Heart right ventricle (tissue), 16 donors: ENCODE measurements around the gene FHL3. TPM values are rescaled to one million over a fixed set of nuclear protein-coding genes. Genes with fewer than 3 reads are reported as not detected.
"Not testable (repeated sequence)": the region's sequence is repeated elsewhere in the genome, so short reads cannot be mapped to it uniquely, and the experiment has no call there.

Experiments
- ATAC-seq, 8 donors: fragments of 200-7000 bp; cut with Tn5 transposase; one replicate each; pipeline ENCODE4 v1.9.1; 2020; ENCODE audit warnings: mild to moderate bottlenecking in 8 of 8, moderate library complexity in 8 of 8, moderate number of reproducible peaks in 1 of 8
- DNase-seq, 2 donors: peaks; one replicate each; pipeline ENCODE4 v3.0.0-alpha.2; 2020
- H3K27ac ChIP-seq, 10 donors: fragments of 200-600 bp; sonication (generic) in 2 of 10; one replicate each; pipeline versions ENCODE4 v1.5.0 to v1.8.0; 2020 to 2022; ENCODE audit warnings: mild to moderate bottlenecking in 3 of 10
- H3K27me3 ChIP-seq, 7 donors: fragments of 200-600 bp; one replicate each; pipeline ENCODE4 v1.8.0; 2021 to 2022; ENCODE audit warnings: mild to moderate bottlenecking in 2 of 7
- H3K36me3 ChIP-seq, 9 donors: fragments of 200-600 bp; sonication (generic) in 1 of 9; one replicate each; pipeline versions ENCODE4 v1.5.0 to v1.8.0; 2020 to 2022; ENCODE audit warnings: mild to moderate bottlenecking in 2 of 9
- H3K4me1 ChIP-seq, 9 donors: fragments of 200-600 bp; sonication (generic) in 1 of 9; one replicate each; pipeline versions ENCODE4 v1.5.0 to v1.8.0; 2020 to 2022; ENCODE audit warnings: mild to moderate bottlenecking in 4 of 9
- H3K4me3 ChIP-seq, 10 donors: fragments of 200-600 bp; sonication (generic) in 2 of 10; one replicate each; pipeline versions ENCODE4 v1.5.0 to v1.8.0; 2020 to 2022; ENCODE audit warnings: mild to moderate bottlenecking in 7 of 10, moderate library complexity in 2 of 10
- H3K9me3 ChIP-seq, 11 donors: fragments of 200-600 bp in 10 of 11; sonication (generic) in 2 of 11; one replicate each; pipeline versions ENCODE4 v1.5.0 to v1.8.0; 2013 to 2022; ENCODE audit warnings: mild to moderate bottlenecking in 2 of 11, control low read depth in 1 of 11, moderate library complexity in 1 of 11
- CTCF ChIP-seq, 9 donors: fragments of 200-600 bp; sonication (generic) in 2 of 9; IDR thresholded peaks; one replicate each; pipeline versions ENCODE4 v1.5.0 to v1.8.0; 2021 to 2022; ENCODE audit warnings: antibody characterized with exemption in 9 of 9, mild to moderate bottlenecking in 5 of 9, moderate library complexity in 1 of 9
- WGBS, 2 donors: extraction: QIAGEN DNeasy Blood & Tissue Kit; methylation state at CpG; one replicate each; pipeline ENCODE4 v1.1.7; 2013; ENCODE audit warnings: inconsistent platforms in 1 of 2; 5-methylcytosine and 5-hydroxymethylcytosine counted together
- intact Hi-C, 10 donors: fragments of 100-400 bp; cut with DNase I; formaldehyde crosslinking; loops; one replicate each; pipeline versions ENCODE4 v1.11.1 to v1.14.2; 2022
- polyA plus RNA-seq, 2 donors: library from polyadenylated mRNA; stranded (reverse); fragments of 200-250 nt; gene quantifications; one replicate each; pipeline ENCODE4 v1.2.3, GENCODE V29; 2013
- total RNA-seq, 10 donors: library from RNA; stranded (reverse); fragmentation: NEBNext Ultra II Directional in 3 of 10; extraction: Animal tissue kit (Norgen Biotek cat#: 25700) in 3 of 10; gene quantifications; one replicate each; pipeline versions ENCODE4 v1.2.1 to v1.2.4, GENCODE V29; 2021 to 2023
- donor health status: Arrhythmogenic right ventricular cardiomyopathy.
- donor health status: ischemic (EF 13 %, LVEDD 7.1; RV severe dilation, severe dysfunction).
- donor health status: healthy with polysubstance abuse.
- donor health status: DM: no; HTN: yes; CAD: no.
- donor health status: DM: no; HTN: no; CAD: no.
- donor health status: ischemic (EF 25% LVEDD 6.9; RV normal size, moderate dysfunction).
- donor health status: ischemic (EF 25% LVEDD 5.7; RV mildly dilated, moderate dysfunction).
- donor health status: healthy.
- donor health status: DM: yes; HTN: yes; CAD: no.
- donor health status: Ischemic cardiomyopathy.
- donor health status: ischemic (EF 35%, LVEDD 5.7; RV mildly dilated, moderate dysfunction).
- donor health status: nonischemic (EF 11% LVEDD 7.7; RV severe dilation, severe dysfunction).
- donor health status: DM: yes; HTN: yes; CAD: no.
- donor health status: PGD.
- donor health status: ischemic (EF 29% LVEDD 5.4; RV normal size, mild dysfunction).
- donor health status: nonischemic (EF 23%, LVEDD 6.1; RV moderate dilation, normal function).

FHL3 gene
- total and polyA plus RNA-seq, 12 donors = 5.8 to 23.8 (median 9.1) TPM

- 50 to 51% methylated on average over 6 of the region's 6 CpGs for WGBS, 2 donors
- intact Hi-C loops = loop anchor here in 5 of 10 donors (2.0 to 5.0 kb wide), 4 partner anchors 83 to 88 kb away; no protein-coding TSS in a partner anchor
- not testable (repeated sequence) for H3K27ac ChIP-seq, H3K9me3 ChIP-seq, H3K4me1 ChIP-seq, H3K27me3 ChIP-seq, H3K4me3 ChIP-seq
- peaks cover 4 to 98% (median 62%) of the 10 kb centered on the region in 9 donors for H3K36me3 ChIP-seq
- TF ChIP-seq CTCF (IDR thresholded peaks at IDR 0.05) = peak; percentile 19 to 71 (median 58)
- DNase-seq = peak in 1 of 2 donors; percentile 22
- ATAC-seq = peak in 2 of 8 donors; percentile 25 to 63
Observed at GRCh38 chr1:37975083-37975482, 30.2 kb downstream of the FHL3 start.

GRCh38 chr1:37974567-37974966, 30.7 kb downstream of the FHL3 start:
- DNase-seq (no peak), ATAC-seq (no peak)
- H3K27ac ChIP-seq = no peak overlapping the region
- H3K4me1 ChIP-seq = no peaks in the 10 kb centered on the region
- WGBS, 2 donors = 96 to 98% methylated on average over 5 of the region's 5 CpGs
- TF ChIP-seq CTCF (IDR thresholded peaks at IDR 0.05) = no peak
- H3K9me3 ChIP-seq = peaks cover 0 to 5% (median 0%) of the 10 kb centered on the region in 11 donors
- no peaks in the 10 kb centered on the region for H3K27me3 ChIP-seq
- intact Hi-C loops = loop anchor here in 3 of 10 donors (2.0 kb wide), 2 partner anchors 84 to 86 kb away; no protein-coding TSS in a partner anchor
- H3K36me3 ChIP-seq = peaks cover 4 to 98% (median 62%) of the 10 kb centered on the region in 9 donors
- no peak overlapping the region for H3K4me3 ChIP-seq

DNA sequence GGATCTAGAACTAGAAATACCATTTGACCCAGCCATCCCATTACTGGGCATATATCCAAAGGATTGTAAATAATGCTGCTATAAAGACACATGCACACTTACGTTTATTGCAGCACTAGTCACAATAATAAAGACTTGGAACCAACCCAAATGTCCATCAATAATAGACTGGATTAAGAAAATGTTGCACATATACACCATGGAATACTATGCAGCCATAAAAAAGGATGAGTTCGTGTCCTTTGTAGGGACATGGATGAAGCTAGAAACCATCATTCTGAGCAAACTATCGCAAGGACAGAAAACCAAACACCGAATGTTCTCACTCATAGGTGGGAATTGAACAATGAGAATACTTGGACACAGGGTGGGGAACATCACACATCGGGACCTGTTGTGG, 31.6 kb downstream of the FHL3 start:
- intact Hi-C loops = loop anchor here in 3 of 10 donors (2.0 kb wide), 2 partner anchors 83 to 85 kb away; no protein-coding TSS in a partner anchor
- 95 to 96% methylated on average over 5 of the region's 5 CpGs for WGBS, 2 donors

GRCh38 chr1:37965301-37965700, 40.0 kb downstream of the FHL3 start:
- intact Hi-C loops = loop anchor here in 1 of 10 donors (10.0 kb wide), 1 partner anchor 80 kb away; no protein-coding TSS in a partner anchor
- WGBS, 2 donors = 95 to 97% methylated on average over 4 of the region's 4 CpGs
- TF ChIP-seq CTCF (IDR thresholded peaks at IDR 0.05) = no peak

More for the DNA sequence above, 31.6 kb downstream of the FHL3 start:
- not testable (repeated sequence) for H3K4me1 ChIP-seq, H3K27me3 ChIP-seq, DNase-seq, H3K4me3 ChIP-seq, H3K27ac ChIP-seq, H3K9me3 ChIP-seq, ATAC-seq
- peaks cover 3 to 98% (median 62%) of the 10 kb centered on the region in 9 donors for H3K36me3 ChIP-seq

DNA sequence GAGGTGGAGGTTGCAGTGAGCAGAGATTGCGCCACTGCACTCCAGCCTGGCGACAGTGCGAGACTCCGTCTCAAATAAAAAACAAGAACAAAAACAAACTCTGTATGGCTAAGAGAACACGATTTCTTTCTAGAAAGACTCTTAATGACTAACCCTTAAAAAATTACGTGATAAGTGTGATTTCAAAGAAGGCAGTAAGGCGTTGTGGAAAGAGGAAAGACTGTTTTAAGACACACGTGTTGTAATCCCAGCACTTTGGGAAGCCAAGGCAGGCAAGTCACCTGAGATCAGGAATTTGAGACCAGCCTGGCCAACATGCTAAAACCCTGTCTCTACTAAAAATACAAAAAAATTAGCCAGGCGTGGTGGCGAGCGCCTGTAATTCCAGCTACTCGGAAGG, 41.2 kb downstream of the FHL3 start:
- intact Hi-C loops = loop anchor here in 1 of 10 donors (10.0 kb wide), 1 partner anchor 79 kb away; no protein-coding TSS in a partner anchor
- not testable (repeated sequence) for H3K4me3 ChIP-seq, H3K9me3 ChIP-seq, H3K4me1 ChIP-seq, H3K27ac ChIP-seq, DNase-seq, ATAC-seq, H3K27me3 ChIP-seq
- H3K36me3 ChIP-seq = peaks cover 0 to 98% (median 47%) of the 10 kb centered on the region in 9 donors
- WGBS, 2 donors = 89 to 94% methylated on average over 12 of the region's 12 CpGs

More at GRCh38 chr1:37965301-37965700, 40.0 kb downstream of the FHL3 start:
- DNase-seq (no peak), ATAC-seq (no peak)
- Histone ChIP-seq H3K27me3 (no peaks in the 10 kb centered on the region), H3K27ac (no peak overlapping the region), H3K4me3 (no peak overlapping the region), H3K4me1 (no peaks in the 10 kb centered on the region), H3K36me3 (peaks cover 0 to 97% (median 47%) of the 10 kb centered on the region in 9 donors), H3K9me3 (no peaks in the 10 kb centered on the region)
